Liver (tissue), 3 donors: Measurements from ENCODE around the gene FGF19.

Source experiments
- EGR1 ChIP-seq, 2 donors: IDR thresholded peaks; 2 replicates each; pipeline ENCODE4 v1.6.1; 2016 to 2018; ENCODE audit warnings: antibody characterized with exemption in 2 of 2, low read depth in 2 of 2
- FOXA1 ChIP-seq: IDR thresholded peaks from 2 replicates; pipeline ENCODE4 v1.6.1; 2016; ENCODE audit warnings: antibody characterized with exemption
- GABPA ChIP-seq, 2 donors: IDR thresholded peaks in 1 of 2; conservative IDR thresholded peaks in 1 of 2; 2 replicates each; pipeline ENCODE4 v1.6.1; 2016; ENCODE audit warnings: antibody characterized with exemption in 2 of 2, mild to moderate bottlenecking in 1 of 2, moderate library complexity in 1 of 2
- HNF4A ChIP-seq, 2 donors: conservative IDR thresholded peaks; 2 replicates each; pipeline ENCODE4 v1.6.1; 2016; ENCODE audit warnings: antibody characterized with exemption in 2 of 2, mild to moderate bottlenecking in 2 of 2
- HNF4G ChIP-seq: IDR thresholded peaks from 2 replicates; pipeline ENCODE4 v1.6.1; 2016; ENCODE audit warnings: antibody characterized with exemption
- JUND ChIP-seq, 2 donors: IDR thresholded peaks; 2 replicates each; pipeline ENCODE4 v1.6.1; 2016; ENCODE audit warnings: antibody characterized with exemption in 2 of 2
- SP1 ChIP-seq: IDR thresholded peaks from 2 replicates; pipeline ENCODE4 v1.6.1; 2018; ENCODE audit warnings: antibody characterized with exemption, mild to moderate bottlenecking
- TAF1 ChIP-seq: conservative IDR thresholded peaks from 2 replicates; pipeline ENCODE4 v1.6.1; 2016; ENCODE audit warnings: antibody characterized with exemption, mild to moderate bottlenecking
- TF ChIP-seq, protein P1 (sequence below): fragments of 150-350 bp; IDR thresholded peaks from 2 replicates; pipeline ENCODE4 v1.5.1; 2017; ENCODE audit warnings: improper control_type of control experiment, low read depth, low read length; ENCODE audit not compliant: missing input control
- TF ChIP-seq, protein P2 (sequence below): IDR thresholded peaks from 2 replicates; pipeline ENCODE4 v1.6.1; 2016; ENCODE audit warnings: antibody characterized with exemption
- TF ChIP-seq, protein P3 (sequence below): IDR thresholded peaks from 2 replicates; pipeline ENCODE4 v1.6.1; 2016; ENCODE audit warnings: antibody characterized with exemption, mild to moderate bottlenecking
- donor health status: healthy.
- donor health status: healthy.

DNA sequence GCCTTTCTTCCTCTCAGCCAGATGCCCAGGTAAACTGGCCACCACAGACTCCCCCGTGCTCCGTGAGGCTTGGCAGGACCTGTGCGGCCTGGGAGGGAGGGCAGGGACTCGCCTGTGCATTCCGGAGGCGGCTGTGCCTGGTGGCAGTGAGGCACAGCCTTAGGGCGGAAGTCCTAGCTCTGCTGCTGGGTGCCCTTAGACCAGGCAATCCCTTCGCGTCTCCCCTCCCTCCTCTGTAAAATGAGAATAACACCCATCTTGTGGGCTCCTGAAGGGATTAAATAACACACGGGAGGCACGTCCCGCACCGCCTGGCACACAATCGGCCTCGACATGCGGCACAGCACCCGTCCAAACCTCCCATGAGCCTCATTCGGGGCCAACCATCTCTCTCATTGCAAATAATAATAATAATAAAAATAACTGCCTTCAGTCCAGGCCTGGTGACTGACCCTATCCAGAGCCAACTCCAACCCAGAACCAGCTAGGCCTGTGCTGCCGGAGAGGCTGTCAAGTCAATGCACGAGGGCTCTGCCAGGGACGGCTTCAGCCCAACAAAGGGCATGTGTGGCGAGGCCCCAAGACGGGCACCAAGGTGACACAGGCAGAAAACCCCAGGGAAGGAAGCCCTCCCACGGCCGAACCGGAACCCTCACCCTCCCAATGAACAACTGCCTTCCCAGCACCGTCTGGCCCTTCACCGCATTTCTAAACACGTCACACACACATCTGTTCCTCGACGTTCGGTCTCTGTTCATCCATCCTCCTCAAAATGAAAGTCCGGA is 36.9 kb downstream of the FGF19 start:
- TF ChIP-seq GABPA (IDR thresholded peaks at IDR 0.05 in 1 of 2, conservative IDR thresholded peaks at IDR 0.05 in 1 of 2) (no peak), HNF4A (conservative IDR thresholded peaks at IDR 0.05) (no peak), JUND (IDR thresholded peaks at IDR 0.05) (no peak), FOXA1 (no peak), EGR1 (IDR thresholded peaks at IDR 0.05; ENCODE audit: low read depth in 2 of 2) (no peak), TAF1 (no peak), SP1 (no peak), HNF4G (no peak)
- TF ChIP-seq, protein P1, sequence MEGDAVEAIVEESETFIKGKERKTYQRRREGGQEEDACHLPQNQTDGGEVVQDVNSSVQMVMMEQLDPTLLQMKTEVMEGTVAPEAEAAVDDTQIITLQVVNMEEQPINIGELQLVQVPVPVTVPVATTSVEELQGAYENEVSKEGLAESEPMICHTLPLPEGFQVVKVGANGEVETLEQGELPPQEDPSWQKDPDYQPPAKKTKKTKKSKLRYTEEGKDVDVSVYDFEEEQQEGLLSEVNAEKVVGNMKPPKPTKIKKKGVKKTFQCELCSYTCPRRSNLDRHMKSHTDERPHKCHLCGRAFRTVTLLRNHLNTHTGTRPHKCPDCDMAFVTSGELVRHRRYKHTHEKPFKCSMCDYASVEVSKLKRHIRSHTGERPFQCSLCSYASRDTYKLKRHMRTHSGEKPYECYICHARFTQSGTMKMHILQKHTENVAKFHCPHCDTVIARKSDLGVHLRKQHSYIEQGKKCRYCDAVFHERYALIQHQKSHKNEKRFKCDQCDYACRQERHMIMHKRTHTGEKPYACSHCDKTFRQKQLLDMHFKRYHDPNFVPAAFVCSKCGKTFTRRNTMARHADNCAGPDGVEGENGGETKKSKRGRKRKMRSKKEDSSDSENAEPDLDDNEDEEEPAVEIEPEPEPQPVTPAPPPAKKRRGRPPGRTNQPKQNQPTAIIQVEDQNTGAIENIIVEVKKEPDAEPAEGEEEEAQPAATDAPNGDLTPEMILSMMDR, result no peak
- TF ChIP-seq, protein P2, sequence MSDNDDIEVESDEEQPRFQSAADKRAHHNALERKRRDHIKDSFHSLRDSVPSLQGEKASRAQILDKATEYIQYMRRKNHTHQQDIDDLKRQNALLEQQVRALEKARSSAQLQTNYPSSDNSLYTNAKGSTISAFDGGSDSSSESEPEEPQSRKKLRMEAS, result no peak
- TF ChIP-seq, protein P3, sequence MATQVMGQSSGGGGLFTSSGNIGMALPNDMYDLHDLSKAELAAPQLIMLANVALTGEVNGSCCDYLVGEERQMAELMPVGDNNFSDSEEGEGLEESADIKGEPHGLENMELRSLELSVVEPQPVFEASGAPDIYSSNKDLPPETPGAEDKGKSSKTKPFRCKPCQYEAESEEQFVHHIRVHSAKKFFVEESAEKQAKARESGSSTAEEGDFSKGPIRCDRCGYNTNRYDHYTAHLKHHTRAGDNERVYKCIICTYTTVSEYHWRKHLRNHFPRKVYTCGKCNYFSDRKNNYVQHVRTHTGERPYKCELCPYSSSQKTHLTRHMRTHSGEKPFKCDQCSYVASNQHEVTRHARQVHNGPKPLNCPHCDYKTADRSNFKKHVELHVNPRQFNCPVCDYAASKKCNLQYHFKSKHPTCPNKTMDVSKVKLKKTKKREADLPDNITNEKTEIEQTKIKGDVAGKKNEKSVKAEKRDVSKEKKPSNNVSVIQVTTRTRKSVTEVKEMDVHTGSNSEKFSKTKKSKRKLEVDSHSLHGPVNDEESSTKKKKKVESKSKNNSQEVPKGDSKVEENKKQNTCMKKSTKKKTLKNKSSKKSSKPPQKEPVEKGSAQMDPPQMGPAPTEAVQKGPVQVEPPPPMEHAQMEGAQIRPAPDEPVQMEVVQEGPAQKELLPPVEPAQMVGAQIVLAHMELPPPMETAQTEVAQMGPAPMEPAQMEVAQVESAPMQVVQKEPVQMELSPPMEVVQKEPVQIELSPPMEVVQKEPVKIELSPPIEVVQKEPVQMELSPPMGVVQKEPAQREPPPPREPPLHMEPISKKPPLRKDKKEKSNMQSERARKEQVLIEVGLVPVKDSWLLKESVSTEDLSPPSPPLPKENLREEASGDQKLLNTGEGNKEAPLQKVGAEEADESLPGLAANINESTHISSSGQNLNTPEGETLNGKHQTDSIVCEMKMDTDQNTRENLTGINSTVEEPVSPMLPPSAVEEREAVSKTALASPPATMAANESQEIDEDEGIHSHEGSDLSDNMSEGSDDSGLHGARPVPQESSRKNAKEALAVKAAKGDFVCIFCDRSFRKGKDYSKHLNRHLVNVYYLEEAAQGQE, result no peak
